Panc1 (cell line): ENCODE measurements around the gene EVX2. TPM values are rescaled to one million over a fixed set of nuclear protein-coding genes. Genes with fewer than 3 reads are reported as not detected.

Experiments
- ATAC-seq: fragments of 200-7000 bp; cut with Tn5 transposase; 2 replicates; pipeline ENCODE4 v1.9.1; 2020; ENCODE audit warnings: mild to moderate bottlenecking, moderate library complexity
- Bru-seq: library from RNA; stranded (reverse); fragments of 400-500 nt; gene quantifications from one replicate; lab custom pipeline; 2021; lab: Mats Ljungman, UMichigan
- BruChase-seq, 2 experiments: library from RNA; stranded (reverse); fragments of 400-500 nt; gene quantifications; one replicate each; lab custom pipeline; 2021; lab: Mats Ljungman, UMichigan
- BruUV-seq: library from RNA; stranded (reverse); fragments of 400-500 nt; replicated peaks from 2 replicates; lab custom pipeline; 2021; lab: Mats Ljungman, UMichigan
- CTCF ChIA-PET: fragments of 300-600 bp; sonication (Branson Sonifier 250); formaldehyde crosslinking; loops from one replicate; lab custom pipeline; 2022; ENCODE audit warnings: antibody characterized with exemption; lab: Charles Lee
- POLR2A ChIA-PET: fragments of 300-600 bp; sonication (Branson Sonifier 250); formaldehyde crosslinking; loops from one replicate; lab custom pipeline; 2022; ENCODE audit warnings: antibody characterized with exemption; lab: Charles Lee
- DNase-seq: peaks from one replicate; pipeline ENCODE4 v3.0.0-alpha.2; 2010; ENCODE audit warnings: low read depth, low spot score
- H3K27ac ChIP-seq: 2 replicates; pipeline ENCODE4 v1.5.1; 2011; ENCODE audit warnings: mild to moderate bottlenecking, low read length, inconsistent platforms
- H3K27me3 ChIP-seq: fragments of 200-500 bp; sonication (Bioruptor generic); 2 replicates; pipeline ENCODE4 v1.6.0; 2014; ENCODE audit warnings: low read length, inconsistent platforms; ENCODE audit not compliant: control insufficient read depth, insufficient read depth
- H3K36me3 ChIP-seq: fragments of 200-500 bp; sonication (Bioruptor generic); 2 replicates; pipeline ENCODE4 v1.5.1; 2014; ENCODE audit warnings: inconsistent platforms, mild to moderate bottlenecking, low read length, moderate library complexity; ENCODE audit not compliant: control insufficient read depth, insufficient read depth
- H3K4me1 ChIP-seq: 2 replicates; pipeline ENCODE4 v1.5.1; 2011; ENCODE audit warnings: inconsistent platforms, mild to moderate bottlenecking, low read length, moderate library complexity; ENCODE audit not compliant: control insufficient read depth, insufficient read depth
- H3K4me3 ChIP-seq, 2 experiments: 2 replicates each; pipeline ENCODE4 v1.5.1; 2011 to 2012; ENCODE audit warnings: low read depth in 2 of 2, low read length in 2 of 2, mild to moderate bottlenecking in 2 of 2, inconsistent platforms in 1 of 2, moderate library complexity in 1 of 2
- H3K9me3 ChIP-seq: fragments of 200-500 bp; sonication (Bioruptor generic); 2 replicates; pipeline ENCODE4 v1.5.1; 2014; ENCODE audit warnings: low read depth, mild to moderate bottlenecking, inconsistent platforms, low read length, moderate library complexity; ENCODE audit not compliant: control insufficient read depth, insufficient read depth
- CTCF ChIP-seq: fragments of 450-650 bp; IDR thresholded peaks from 2 replicates; pipeline ENCODE4 v1.5.1; 2017; ENCODE audit warnings: mild to moderate bottlenecking
- POLR2AphosphoS5 ChIP-seq: IDR thresholded peaks from 2 replicates; pipeline ENCODE4 v1.6.1; 2012; ENCODE audit warnings: mild to moderate bottlenecking, low read depth, low read length, moderate library complexity
- REST ChIP-seq, 2 experiments: IDR thresholded peaks; 2 replicates each; pipeline ENCODE4 v1.6.1; 2011 to 2012; ENCODE audit warnings: low read depth in 2 of 2, control low read depth in 1 of 2, low read length in 1 of 2, mild to moderate bottlenecking in 1 of 2, moderate library complexity in 1 of 2; ENCODE audit not compliant: insufficient read depth in 1 of 2
- SIN3A ChIP-seq: IDR thresholded peaks from 2 replicates; pipeline ENCODE4 v1.6.1; 2012; ENCODE audit warnings: low read depth, mild to moderate bottlenecking, low read length, moderate library complexity, borderline replicate concordance; ENCODE audit not compliant: insufficient read depth
- TCF7L2 ChIP-seq: IDR thresholded peaks from 2 replicates; pipeline ENCODE4 v1.6.1; 2011; ENCODE audit warnings: mild to moderate bottlenecking, low read depth, low read length, inconsistent platforms
- in situ Hi-C: cut with HindIII; loops from 2 replicates; pipeline ENCODE4 v1.10.0; 2016; ENCODE audit warnings: low sequenced_read_pairs, low pct_unique_long_range_greater_than_20kb
- intact Hi-C: fragments of 100-400 bp; cut with micrococcal nuclease; formaldehyde crosslinking; loops from one replicate; pipeline ENCODE4 v1.10.0; 2022; ENCODE audit not compliant: unreplicated experiment
- long read RNA-seq: library from polyadenylated mRNA; unstranded; transcript quantifications from one replicate; pipeline ENCODE4 v2.0.0, GENCODE V29; 2021; ENCODE audit not compliant: unreplicated experiment
- polyA plus RNA-seq: library from polyadenylated mRNA; unstranded; fragments of >200 nt; gene quantifications from one replicate; pipeline ENCODE4 v1.2.1, GENCODE V29; 2012; ENCODE audit warnings: missing spikeins; ENCODE audit not compliant: insufficient read length
- total RNA-seq: library from RNA; stranded (reverse); gene quantifications from one replicate; pipeline ENCODE4 v1.2.1, GENCODE V29; 2021; ENCODE audit not compliant: unreplicated experiment

EVX2 gene
- not detected for total RNA-seq
- not detected for polyA plus RNA-seq
- Bru-seq, nascent RNA: not detected
- BruChase-seq, experiment 1, labeled RNA remaining after a 2-hour chase: not detected
- BruChase-seq, experiment 2, labeled RNA remaining after a 6-hour chase: not detected
- long read RNA-seq: 0 reads

GRCh38 chr2:176083796-176084261, at the start of gene EVX2:
Gene EVX2 (minus strand): TSS chr2:176083962. CDS start chr2:176083776, 186 bp downstream.
- ATAC-seq (no peak), DNase-seq (no peak)
- H3K27me3 ChIP-seq: peaks cover 25% of the 10 kb centered on the region
- no TSS peak for BruUV-seq
- no peaks in the 10 kb centered on the region for H3K9me3 ChIP-seq
- H3K36me3 ChIP-seq: no peaks in the 10 kb centered on the region
- TF ChIP-seq POLR2AphosphoS5 (no peak), SIN3A (no peak), CTCF (no peak), TCF7L2 (no peak), REST (IDR thresholded peaks at IDR 0.05; ENCODE audit: insufficient read depth in 1 of 2, low read depth in 2 of 2, low read length in 1 of 2) (no peak)
- no peak within 1 kb of the TSS for H3K27ac ChIP-seq
- POLR2A ChIA-PET: no interaction called here
- peaks cover 9% of the 10 kb centered on the region for H3K4me1 ChIP-seq
- CTCF ChIA-PET: no interaction called here
- peak within 1 kb of the TSS in 1 of 2 experiments; percentile 48; a peak in 2 of 4 replicates for H3K4me3 ChIP-seq
- intact Hi-C loops: loop anchor here (10.0 kb wide), 1 partner anchor 119 kb away; no protein-coding TSS in a partner anchor
- in situ Hi-C loops: no loop called here

- in situ Hi-C loops: no loop called here
- DNase-seq: no peak
- Histone ChIP-seq H3K4me3 (no peak overlapping the region), H3K36me3 (no peaks in the 10 kb centered on the region), H3K4me1 (peaks cover 14% of the 10 kb centered on the region), H3K27me3 (no peaks in the 10 kb centered on the region), H3K27ac (no peak overlapping the region), H3K9me3 (no peaks in the 10 kb centered on the region)
- no peak for TF ChIP-seq POLR2AphosphoS5
- no peak for TF ChIP-seq TCF7L2
- no peak for TF ChIP-seq CTCF
- TF ChIP-seq REST (IDR thresholded peaks at IDR 0.05; ENCODE audit: insufficient read depth in 1 of 2, low read depth in 2 of 2, low read length in 1 of 2): no peak
- ATAC-seq: no peak
- CTCF ChIA-PET: interaction anchor here (0.5 kb wide), 1 partner anchor 289 kb away, joined by 4 read pairs; no protein-coding TSS in a partner anchor
- POLR2A ChIA-PET: no interaction called here
- intact Hi-C loops: no loop called here
- no TSS peak for BruUV-seq
These were observed 49.6 kb upstream of the EVX2 start for GRCh38 chr2:176133389-176133788.
